ENCODE data around the gene AMBRA1.

- TF ChIP-seq POLR2A (IDR thresholded peaks at IDR 0.05) (no peak), CTCF (IDR thresholded peaks at IDR 0.05) (no peak)
Observed at GRCh38 chr11:46521961-46522681, 71.7 kb downstream of the AMBRA1 start.

Measured in prostate gland (tissue), 2 donors.